ENCODE data around the gene FBXO28.

DNA sequence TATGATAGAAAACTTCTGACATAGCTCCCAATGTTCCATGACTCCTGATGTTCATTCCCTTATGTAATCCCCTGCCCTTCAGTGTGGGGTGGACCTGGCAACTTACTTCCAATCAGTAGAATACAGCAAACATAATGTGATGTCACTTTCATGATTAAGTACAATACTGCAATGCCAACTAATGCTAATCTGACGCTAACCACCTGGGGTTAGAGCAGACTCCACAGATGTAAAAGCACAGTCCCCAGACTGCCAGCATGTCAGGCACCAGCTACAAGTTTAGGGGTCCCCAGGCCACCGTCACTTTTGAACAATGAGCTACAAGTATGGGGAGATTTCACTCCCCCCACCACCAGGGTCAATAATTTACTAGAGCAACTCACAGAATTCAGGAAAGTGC is 32.3 kb upstream of the FBXO28 start:
- no peak for TF ChIP-seq POLR2A (IDR thresholded peaks at IDR 0.05)
- TF ChIP-seq, protein P1, sequence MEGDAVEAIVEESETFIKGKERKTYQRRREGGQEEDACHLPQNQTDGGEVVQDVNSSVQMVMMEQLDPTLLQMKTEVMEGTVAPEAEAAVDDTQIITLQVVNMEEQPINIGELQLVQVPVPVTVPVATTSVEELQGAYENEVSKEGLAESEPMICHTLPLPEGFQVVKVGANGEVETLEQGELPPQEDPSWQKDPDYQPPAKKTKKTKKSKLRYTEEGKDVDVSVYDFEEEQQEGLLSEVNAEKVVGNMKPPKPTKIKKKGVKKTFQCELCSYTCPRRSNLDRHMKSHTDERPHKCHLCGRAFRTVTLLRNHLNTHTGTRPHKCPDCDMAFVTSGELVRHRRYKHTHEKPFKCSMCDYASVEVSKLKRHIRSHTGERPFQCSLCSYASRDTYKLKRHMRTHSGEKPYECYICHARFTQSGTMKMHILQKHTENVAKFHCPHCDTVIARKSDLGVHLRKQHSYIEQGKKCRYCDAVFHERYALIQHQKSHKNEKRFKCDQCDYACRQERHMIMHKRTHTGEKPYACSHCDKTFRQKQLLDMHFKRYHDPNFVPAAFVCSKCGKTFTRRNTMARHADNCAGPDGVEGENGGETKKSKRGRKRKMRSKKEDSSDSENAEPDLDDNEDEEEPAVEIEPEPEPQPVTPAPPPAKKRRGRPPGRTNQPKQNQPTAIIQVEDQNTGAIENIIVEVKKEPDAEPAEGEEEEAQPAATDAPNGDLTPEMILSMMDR (IDR thresholded peaks at IDR 0.05) = no peak

All from heart left ventricle (tissue), 13 donors.